ENCODE data around the gene SEMA3C.

DNA sequence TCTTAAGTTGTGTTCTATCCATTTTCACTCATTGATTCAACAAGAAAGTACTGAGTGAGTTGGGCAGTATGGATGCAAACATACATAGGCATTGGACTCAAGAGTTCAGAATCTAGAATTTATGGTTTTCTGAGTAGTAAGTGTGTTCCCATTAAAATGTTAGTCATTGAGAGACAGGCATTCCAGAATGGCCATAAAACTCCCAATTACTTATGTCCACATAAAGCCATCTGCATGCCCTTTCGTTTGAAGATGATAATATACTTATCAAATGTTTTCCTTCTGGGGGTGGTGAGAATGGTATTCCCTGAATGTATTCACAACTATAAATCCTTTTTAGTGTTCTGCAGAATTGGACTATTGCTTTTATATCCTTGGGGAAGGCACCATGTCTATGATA, 148.8 kb downstream of the SEMA3C start:
- TF ChIP-seq, protein P1, sequence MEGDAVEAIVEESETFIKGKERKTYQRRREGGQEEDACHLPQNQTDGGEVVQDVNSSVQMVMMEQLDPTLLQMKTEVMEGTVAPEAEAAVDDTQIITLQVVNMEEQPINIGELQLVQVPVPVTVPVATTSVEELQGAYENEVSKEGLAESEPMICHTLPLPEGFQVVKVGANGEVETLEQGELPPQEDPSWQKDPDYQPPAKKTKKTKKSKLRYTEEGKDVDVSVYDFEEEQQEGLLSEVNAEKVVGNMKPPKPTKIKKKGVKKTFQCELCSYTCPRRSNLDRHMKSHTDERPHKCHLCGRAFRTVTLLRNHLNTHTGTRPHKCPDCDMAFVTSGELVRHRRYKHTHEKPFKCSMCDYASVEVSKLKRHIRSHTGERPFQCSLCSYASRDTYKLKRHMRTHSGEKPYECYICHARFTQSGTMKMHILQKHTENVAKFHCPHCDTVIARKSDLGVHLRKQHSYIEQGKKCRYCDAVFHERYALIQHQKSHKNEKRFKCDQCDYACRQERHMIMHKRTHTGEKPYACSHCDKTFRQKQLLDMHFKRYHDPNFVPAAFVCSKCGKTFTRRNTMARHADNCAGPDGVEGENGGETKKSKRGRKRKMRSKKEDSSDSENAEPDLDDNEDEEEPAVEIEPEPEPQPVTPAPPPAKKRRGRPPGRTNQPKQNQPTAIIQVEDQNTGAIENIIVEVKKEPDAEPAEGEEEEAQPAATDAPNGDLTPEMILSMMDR (IDR thresholded peaks at IDR 0.05; ENCODE audit: borderline replicate concordance, extremely low read depth, low read length, poor library complexity, severe bottlenecking), result no peak
- no peak for TF ChIP-seq EZH2 (IDR thresholded peaks at IDR 0.05; ENCODE audit: borderline replicate concordance, low read depth, low read length, severe bottlenecking)
